NCI-H748 (cell line): ENCODE results near the gene DEXI.

Experiments
- DNase-seq: peaks from one replicate; lab custom pipeline; 2025; ENCODE audit not compliant: unreplicated experiment; lab: John Stamatoyannopoulos, UW

DEXI gene

DNA sequence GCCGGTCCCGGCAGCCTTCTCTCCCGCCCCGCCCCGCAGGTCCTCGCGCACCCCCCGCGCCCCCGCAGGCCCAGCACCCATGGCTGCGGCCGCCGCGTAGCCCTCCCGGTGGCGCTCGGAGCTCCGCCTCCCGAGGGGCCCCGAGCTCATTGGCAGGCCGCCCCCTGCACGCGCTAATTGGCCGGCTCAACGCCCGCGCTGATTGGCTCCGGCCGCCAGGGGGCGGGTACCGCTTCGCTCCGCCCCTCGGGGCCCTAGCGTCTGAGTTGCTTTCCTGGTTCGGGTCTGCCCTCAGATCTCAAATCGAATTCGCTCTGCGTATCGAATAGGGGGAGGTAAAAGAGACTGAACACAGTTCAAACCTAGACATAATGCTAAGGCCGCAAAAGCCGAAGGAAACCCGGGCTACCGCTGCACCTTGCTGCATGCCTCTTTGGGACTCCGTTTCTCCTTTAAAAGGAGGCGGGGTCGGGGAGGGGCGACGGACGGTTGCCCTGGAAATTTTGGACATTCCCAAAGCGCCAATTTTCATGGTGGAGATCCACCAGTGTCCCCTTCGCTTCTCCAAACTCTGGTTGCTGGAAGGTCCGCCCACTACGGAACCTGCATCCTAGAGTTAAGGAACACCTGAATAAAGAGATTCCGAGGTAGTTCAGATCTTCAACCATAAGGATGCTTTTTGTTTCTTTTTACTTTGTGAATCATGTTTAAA lies at the start of gene DEXI:
Gene DEXI (minus strand): TSS at position 117 of the 712 bp plus-strand sequence. CDS start 463 bp downstream, outside the sequence.
- peak; percentile 89 for DNase-seq

DNA sequence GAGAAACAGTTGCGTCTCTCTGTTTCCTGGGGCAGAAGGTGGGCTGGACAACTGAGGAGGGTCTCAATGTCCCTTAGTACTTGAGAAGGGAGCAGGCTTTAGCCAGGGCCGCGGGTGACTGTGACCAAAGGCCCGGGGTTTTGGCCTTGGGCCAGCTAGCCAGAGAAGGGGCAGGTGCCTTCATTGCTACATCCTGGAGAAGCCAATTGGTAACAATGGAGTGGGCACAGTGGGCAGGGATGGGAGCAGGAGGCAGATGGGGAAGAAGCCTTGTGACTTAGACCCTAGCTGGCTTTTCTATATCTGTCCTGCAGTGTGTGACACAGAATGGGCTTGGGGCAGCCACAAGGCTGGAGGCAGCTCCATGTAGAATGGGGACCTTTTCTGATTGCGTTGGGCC lies 48.1 kb upstream of the DEXI start:
- DNase-seq, result no peak

DNA sequence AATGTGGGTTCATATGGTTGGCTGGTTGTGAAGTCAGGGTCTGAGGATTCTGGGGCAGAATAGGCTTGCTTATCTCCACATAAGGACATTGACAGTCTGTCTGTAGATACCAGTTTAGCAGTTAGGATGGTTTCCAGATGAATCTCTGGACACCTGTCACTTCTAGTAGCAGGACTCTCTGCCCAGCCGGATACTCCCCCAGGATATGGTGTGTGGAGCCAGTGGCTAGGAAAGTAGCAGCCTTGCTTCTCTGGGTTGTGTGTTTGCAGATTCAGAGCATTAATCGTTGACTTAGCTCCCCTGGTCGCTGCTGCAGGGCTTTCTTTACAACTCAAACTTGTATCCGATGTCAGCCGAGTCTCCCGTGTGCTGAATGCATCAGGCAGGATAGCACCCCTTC lies 47.3 kb upstream of the DEXI start:
- DNase-seq, result no peak

DNA sequence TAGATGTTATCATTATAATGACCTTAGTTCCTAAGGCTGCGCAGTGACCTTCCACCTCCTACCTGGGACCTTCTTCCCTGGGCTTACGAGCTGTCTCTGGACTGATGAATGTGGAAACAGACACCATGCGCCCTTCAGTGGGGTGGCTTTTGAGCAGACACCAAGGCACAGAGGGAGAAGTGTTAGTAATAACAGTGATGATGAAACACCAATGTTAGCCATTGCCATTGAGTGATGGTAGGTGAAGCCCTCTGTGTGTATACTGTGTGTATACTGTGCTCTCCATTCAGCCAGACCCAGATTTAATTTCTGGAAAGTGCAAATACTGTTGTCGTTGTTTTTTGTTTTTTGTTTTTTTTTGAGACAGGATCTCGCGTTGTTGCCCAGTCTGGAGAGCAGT lies 46.6 kb upstream of the DEXI start:
- DNase-seq, result no peak

DNA sequence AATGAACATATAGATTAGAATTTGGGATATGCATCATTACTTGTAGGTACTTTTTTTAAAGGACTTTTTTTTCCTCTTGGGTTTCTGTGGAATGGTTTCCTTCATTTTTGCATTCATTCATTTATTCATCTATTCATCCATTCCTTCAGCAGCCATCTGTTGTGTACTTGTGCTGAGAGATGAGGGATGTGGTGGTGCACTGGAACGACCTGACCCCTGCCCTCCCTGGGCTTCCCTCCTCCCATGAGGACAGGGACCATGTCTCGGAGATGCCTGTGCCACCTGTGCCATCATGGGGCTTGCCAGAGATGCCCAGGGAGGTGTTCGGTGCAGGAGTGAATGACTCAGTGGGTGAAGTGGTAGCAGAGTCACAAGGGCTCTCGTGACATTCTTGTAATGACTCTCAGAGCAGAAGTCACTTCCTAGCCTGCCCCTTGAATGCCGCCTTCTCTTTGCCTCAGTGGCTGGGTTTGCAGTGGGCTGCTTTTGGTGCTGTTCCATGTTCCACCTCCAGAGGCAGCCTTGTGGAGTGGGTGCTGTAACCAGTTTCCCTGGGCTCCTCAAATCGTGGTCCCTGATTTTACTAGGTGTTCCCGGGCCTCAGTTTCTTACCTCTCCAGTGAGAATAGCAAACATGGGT lies 46.0 kb upstream of the DEXI start:
- DNase-seq, result no peak

DNA sequence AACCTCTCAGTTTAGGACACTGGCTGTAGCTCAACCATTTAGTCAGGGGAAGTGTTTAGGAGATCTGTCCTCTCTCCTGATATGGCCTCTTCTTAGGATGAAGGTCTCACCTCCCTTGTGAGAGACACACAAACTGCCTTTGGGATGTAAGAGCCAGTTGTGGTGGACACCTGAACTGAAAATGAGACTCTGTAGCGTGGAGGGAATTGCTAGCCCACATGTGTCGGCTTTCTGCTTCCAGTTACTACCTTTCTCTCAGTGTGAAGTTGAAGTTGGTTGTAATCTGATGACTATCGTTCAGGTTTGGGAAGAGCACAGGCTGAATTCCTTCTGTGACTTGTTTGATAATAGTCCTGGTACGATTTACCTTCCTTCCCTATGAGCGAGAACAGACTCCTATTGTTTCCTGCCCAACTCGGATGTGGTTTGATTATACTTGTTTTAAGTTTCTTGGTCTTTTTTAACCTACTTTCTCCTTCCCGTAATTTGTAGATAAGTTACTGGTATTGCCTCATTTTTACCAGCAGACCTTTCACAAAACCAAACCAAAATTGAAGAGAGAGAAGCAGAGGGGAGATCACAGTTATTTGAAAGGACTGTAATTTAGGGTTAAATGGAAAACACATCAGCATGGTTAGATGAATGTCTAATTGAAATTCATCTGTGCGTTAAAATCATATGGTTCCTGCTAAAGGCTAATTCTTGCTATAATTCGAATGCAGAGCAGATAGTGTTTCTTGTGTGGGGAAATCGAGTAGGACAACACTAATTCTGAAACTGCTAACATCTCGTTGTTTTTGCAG lies 45.3 kb upstream of the DEXI start:
- no peak for DNase-seq

DNA sequence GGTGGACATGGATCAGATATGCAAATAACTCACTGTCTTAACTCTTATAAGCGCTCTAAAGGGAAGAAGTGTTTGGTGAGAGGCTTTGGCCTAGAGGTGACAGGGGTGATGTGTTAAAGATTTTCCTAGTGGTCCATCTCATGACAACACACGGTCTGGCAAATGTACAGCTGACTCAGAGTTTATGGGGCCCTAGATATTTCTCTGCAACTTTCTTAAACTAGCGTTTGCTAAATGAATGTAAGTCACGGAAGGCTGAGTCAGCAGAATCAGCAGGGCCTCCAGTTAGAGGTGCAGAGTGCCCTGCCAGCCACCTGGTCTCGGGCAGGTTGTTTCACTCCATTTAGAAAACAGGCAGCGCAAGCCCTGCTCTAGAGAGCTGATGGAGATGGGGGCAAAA lies 42.2 kb upstream of the DEXI start:
- DNase-seq, result no peak

DNA sequence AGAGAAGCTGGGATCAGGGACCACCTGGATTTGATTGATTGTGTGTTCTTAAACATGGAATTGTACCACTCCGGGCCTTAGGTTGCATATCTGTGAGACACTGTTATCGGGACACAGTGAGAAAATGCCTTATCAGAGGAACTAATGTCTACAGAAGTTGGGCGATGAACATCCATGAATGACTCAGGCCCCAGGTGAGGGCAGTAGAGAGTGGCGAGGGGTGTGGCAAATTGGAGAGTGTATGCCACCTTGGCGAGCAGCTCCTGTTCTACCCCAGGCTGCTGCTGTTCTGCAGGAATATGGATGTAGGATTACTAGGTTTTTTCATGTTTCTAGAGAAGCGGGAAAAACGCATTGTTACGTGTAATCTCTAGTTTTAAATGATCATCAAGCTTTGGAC lies 40.9 kb upstream of the DEXI start:
- DNase-seq, result no peak

DNA sequence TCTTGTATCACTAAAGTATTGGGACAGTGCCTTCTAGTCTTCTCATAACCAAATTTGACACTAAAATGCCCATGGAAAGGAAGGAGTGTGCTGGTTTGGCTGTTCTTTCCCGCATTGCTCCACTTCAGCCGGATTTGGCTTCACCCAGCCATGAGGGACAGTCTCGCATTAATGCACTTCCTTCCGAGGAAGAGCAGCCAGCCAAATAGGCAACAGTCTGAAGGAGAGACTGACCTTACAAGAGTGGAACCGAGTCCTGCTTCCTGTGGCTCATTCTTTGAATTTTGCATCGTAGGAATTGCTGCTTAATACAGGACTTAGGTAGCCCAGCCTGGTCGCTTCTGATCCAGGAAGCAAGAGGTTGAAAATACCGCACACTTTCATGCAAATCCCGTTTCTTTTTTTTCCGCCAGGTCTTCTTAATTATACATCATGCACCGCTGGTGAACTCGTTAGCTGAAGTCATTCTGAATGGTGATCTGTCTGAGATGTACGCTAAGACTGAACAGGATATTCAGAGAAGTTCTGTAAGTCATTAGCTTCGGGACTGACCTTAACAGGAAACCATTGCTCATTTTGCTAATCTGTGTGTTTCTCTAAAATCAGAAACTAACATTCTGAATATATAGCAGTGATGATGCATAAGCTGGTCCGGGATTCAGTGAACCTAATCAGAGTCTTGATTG lies 40.3 kb upstream of the DEXI start:
- no peak for DNase-seq

DNA sequence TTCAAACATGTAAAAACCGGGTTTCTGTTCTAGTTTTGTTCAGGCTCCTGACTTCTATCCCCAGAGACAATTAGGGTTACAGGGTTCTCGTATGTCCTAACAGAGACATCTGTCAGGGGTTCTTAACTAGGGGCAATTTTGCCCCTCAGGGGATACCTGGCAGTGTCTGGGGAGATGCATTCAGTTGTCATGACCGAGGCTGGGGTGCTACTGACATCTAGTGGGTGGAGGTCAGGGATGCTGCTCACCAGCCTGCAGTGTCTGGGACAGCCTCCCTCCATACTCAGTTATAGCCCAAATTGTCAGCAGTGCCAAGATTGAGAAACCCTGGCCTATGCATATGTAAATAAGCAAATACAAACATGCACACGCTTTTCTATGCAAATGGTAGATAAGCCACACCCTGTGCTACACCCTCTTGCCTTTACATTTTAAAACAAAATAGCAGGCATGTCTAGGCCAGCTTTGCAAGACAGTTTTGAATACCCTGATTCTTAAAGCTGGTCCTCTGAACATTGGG lies 39.5 kb upstream of the DEXI start:
- peak; percentile 6 for DNase-seq

DNA sequence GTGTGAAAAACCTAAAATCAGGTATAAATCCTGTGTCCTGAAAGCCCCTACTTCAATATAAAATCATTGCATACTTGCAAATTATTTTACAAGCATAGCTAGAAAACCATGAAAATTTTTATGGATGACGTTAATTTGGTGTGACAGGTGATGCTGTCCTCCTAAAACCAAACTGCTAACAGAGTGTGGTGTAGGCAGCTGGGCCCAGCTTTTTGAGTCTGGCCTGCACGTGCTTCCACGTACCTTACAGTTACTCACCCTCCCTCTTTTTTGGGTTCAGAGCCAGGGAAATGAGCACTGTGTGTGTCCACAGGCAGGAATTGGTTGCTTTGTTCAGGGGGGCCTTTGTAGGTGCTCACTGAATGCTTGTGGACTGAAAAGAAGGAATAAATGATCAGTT lies 38.5 kb upstream of the DEXI start:
- DNase-seq, result no peak

DNA sequence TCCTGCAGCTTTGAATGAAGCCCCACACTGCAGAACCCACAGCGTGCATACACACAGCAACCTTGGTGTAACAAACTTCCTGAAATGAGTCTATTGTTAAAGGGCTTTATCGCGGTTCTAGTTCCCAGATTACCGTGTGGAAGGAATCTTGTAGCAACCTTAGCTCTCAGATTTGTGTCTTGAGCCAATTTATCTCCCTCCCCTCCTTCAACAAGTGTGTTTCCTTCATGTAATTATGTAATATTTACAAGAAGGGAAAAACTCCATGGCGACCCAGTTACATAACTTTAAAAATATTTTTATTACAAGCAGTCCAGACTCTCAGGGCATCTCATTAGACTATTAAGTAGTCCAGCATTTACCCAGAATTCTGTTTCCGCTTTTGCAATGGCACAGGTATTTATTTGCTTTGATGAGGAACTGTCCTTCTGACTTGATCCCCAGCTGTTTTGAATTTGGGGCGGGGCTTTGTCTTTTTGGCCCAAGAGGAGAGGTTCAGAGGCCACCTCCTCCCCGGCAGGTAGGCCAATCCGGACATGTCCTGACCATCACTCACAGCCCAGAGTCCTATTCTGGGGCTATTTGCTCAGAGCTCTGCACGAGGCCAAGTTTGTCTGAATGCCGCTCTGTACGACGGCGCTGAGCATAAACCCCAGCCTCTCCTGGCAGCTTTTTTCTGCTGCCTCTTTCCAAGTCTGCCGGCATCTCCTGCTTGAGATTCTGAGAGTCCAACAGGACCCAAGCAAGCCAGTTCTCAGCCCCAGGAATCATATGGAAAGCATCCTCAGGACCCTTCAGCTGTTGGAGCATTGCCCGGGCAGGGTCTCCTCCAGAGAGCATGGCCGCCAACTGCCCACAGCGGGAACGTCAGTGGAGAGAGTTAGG lies 37.7 kb upstream of the DEXI start:
- no peak for DNase-seq

DNA sequence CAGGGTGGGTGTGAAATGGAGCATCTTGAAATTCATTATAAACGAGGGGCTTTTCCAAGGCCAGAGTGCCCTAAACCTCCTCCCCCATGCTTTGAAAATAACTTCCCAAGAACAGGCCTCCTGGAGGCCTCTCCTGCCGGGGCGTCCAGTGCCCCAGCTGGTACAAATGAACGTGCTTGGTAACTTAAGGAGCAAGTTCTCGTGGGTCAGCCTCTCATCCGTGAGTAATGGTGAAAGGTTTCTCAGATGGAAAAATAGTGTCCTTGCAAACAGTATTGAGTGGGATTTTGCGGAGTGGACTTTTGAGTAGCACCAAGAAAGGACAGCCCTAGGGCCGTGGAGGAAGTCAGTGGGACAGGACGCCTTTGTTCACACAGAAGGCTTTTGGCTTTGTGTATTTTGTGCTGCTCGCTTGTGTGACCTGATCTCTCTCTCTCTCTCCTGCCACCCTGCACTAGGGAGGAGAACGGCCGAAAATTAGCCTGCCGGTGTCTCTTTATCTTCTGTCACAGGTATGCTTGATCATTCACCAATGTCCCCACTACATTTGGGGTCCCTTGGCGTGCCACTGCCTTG lies 36.7 kb upstream of the DEXI start:
- DNase-seq, result no peak

DNA sequence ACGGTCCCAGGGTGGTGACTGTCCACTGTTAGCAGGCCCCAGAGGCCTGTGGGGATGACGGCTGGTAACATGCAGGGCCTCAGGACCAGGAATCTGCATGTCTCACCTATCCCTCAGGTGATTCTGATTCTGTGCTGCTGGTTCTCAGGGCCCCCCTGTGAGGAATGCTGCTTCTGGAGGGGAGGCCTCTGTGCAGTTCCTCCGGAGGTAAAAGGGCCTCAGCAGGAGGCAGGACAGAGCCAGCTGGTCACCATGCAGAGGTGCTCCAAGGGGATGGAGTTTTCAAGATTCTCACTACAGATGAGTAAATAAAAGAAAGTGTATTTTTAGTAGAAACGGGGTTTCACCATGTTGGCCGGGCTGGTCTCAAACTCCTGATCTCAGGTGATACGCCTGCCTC lies 35.9 kb upstream of the DEXI start:
- no peak for DNase-seq

DNA sequence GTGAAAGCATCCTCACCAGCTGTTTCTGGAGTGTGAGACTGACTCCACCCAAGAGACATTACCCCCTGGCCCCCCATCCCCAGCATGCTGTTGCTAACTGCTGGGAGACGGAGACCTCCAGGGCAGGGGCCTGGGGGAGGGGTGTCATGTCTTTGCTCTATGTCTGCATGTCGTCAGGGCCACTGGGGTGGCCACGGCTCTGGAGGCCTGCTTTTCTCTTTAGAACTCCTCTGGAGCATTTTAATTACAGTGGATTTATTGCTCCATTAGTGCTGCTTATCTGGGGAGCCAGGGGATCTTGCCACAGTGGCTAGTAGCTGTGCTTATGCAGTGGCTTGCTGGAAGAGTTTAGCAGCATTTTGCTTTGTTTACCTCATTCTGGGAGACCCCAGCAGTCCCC lies 34.4 kb upstream of the DEXI start:
- DNase-seq, result no peak

DNA sequence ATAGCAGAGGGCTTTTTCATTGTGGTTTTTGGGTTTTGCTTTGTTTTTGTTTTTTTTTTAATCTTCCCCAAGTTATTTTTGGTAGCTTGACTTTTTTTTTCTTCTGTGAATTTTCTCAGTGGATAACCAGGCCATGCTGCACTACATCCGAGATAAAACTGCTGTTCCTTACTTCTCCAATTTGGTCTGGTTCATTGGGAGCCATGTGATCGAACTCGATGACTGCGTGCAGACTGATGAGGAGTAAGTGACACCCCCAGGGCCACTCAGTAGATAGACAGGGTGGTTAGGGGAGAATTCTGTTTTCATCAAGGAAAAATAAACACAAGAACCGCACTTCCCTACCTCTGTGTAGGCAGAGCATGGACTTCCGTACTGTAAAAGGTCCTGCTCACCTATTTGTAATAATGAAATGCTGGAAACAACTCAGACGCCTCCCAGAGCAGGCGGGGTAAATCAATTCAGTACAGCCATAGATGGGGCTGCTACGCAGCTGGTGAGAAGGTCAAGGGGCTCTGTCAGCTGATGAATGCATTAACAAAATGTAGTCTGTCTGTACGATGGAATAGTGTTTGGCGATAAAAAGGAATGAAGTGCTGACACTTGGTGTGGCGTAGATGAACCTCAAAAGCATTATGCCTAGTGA lies 30.7 kb upstream of the DEXI start:
- DNase-seq, result no peak

DNA sequence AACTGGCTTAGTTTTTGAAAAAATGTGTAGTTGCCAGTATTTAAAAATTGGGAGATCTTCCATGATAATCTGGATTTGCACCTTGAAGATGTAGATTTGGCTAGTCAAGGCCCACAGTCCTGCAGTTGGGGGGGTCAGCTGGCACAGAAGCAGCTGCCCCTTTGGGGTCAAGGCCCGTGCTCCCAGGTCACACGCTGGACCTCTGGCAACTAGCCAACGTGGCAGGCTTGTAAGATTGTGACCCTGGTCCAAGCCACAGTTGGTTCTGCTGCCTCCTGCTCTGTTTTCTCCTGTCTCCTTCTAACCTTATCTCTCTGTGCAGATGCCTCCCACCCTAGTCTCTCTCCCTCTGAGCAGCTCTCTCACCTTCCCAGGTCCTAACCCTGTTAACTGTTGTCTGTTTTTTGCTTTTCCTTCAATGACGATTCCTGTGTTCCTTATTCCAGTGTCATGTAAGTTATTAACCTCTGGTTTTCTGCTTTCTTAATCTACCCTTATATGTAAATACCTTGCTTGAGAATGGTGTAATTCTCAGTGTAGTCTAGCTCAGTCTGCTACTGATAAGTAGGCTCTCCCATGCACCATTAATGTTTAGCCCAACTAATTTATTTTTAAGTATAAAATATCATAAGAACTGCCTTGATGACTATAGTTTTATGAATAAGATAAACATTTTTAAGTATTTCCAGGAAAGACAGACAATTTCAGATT lies 30.0 kb upstream of the DEXI start:
- no peak for DNase-seq

DNA sequence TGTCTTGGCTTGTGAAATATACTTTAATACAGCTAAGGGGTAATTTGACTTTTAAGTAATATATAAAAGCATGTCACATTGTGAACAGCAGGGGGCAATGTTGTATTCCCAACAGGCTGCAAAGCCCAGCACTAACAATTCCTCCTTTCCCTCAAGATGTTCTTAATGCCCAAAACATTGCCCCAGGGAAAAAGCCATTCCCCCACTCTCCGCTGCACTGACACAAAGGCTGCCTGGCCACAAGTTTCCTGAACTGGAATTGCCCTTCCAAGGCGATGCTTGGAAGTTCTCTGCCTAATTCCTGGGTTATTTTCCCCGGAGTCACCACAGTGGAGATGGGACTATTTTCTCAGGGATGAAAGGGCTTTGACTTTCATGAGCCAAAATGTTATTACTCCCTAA lies 29.3 kb upstream of the DEXI start:
- DNase-seq, result peak; percentile 65

DNA sequence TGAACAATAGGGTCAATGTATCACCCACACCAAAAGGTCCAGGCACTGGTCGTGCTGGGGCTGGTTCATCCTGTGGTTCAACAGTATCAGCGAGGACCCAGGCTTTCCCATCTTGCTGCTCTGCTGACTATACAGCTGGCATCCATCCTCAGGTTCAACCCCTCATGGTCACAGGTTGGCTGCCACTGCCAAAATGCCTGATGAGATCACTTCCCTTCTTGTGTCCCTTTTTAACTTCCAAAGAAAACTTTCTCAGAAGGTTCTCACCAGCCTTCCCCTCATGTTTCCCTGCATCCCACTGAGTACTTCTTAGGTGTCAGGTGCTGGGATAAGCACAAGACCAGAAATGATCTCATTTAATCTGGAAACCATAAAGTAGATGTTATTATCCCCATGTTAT lies 27.8 kb upstream of the DEXI start:
- no peak for DNase-seq
